Urinary bladder (tissue), 4 donors: ENCODE data around the gene SIGLEC1. TPM values are rescaled to one million over a fixed set of nuclear protein-coding genes. Genes with fewer than 3 reads are reported as not detected.

ENCODE experiments used
- DNase-seq: peaks from one replicate; pipeline ENCODE4 v3.0.0-alpha.2; 2015; ENCODE audit errors: extremely low spot score
- H3K27ac ChIP-seq: one replicate; pipeline ENCODE4 v1.5.1; 2013; ENCODE audit warnings: low read depth, mild to moderate bottlenecking, moderate library complexity
- H3K36me3 ChIP-seq: one replicate; pipeline ENCODE4 v1.6.1; 2013; ENCODE audit warnings: mild to moderate bottlenecking, moderate library complexity; ENCODE audit not compliant: insufficient read depth
- H3K4me1 ChIP-seq: one replicate; pipeline ENCODE4 v1.6.1; 2013; ENCODE audit warnings: mild to moderate bottlenecking, moderate library complexity; ENCODE audit not compliant: insufficient read depth
- H3K4me3 ChIP-seq: one replicate; pipeline ENCODE4 v1.5.1; 2013; ENCODE audit warnings: low read depth, low read length
- WGBS: extraction: QIAGEN DNeasy Blood & Tissue Kit; methylation state at CpG from one replicate; pipeline ENCODE4 v1.1.7; 2013; 5-methylcytosine and 5-hydroxymethylcytosine counted together
- polyA plus RNA-seq: library from polyadenylated mRNA; stranded (reverse); fragments of 200-250 nt; gene quantifications from one replicate; pipeline ENCODE4 v1.2.3, GENCODE V29; 2013
- total RNA-seq: library from RNA; depleted of rRNA; stranded (reverse); fragments of >200 nt; gene quantifications from one replicate; pipeline ENCODE4 v1.2.3, GENCODE V29; 2014
- donor health status: healthy with polysubstance abuse.
- donor health status: healthy.

SIGLEC1 gene
- total and polyA plus RNA-seq, 2 donors, result 3.2 to 7.6 TPM

DNA sequence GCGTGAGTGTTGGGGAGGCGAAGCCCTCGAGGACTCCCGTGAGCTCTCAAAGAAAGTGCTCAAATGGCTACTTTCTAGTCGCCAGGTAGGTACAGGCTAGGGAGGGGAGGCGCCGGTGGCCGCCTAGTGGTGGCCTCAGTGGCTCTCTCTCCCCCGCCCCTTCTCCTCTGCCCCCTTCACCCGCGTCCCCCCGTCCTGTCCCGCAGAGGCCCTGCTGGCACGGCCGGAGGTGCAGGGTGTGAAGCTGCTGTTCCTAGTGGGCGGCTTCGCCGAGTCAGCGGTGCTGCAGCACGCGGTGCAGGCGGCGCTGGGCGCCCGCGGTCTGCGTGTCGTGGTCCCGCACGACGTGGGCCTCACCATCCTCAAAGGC lies 38.9 kb upstream of the SIGLEC1 start:
- H3K36me3 ChIP-seq, result no peaks in the 10 kb centered on the region
- H3K4me1 ChIP-seq, result no peaks in the 10 kb centered on the region
- no peak overlapping the region for H3K27ac ChIP-seq
- no peak overlapping the region for H3K4me3 ChIP-seq
- 84% methylated on average over 31 of the region's 31 CpGs for WGBS
- DNase-seq, result no peak

DNA sequence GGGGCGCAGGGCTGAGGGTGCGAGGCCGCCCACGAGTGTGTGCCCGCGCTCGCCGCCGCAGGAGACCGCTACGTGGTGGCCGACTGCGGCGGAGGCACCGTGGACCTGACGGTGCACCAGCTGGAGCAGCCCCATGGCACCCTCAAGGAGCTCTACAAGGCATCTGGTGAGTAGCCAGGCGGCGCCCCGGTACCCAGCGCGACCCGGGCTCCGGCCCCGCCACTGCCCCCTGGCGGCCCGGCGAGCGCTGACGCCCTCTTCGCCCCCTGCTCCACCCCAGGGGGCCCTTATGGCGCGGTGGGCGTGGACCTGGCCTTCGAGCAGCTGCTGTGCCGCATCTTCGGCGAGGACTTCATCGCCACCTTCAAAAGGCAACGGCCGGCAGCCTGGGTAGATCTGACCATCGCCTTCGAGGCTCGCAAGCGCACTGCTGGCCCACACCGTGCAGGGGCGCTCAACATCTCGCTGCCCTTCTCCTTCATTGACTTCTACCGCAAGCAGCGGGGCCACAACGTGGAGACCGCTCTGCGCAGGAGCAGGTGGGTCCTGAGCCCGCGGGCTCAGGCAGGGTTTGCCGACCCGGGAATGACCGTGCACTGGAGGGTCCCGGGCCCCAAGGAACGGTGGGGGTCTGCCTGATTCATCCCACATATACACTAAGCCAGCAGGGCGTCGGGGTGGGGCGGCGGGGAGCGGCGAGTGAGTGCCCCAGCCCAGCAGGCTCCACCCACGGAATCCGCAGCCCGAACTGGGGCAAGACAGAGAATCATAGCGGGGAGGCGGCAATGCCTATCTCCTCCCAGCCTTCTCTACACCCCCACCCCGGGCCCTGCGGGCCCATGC lies 37.5 kb upstream of the SIGLEC1 start:
- H3K4me3 ChIP-seq, result no peak overlapping the region

DNA sequence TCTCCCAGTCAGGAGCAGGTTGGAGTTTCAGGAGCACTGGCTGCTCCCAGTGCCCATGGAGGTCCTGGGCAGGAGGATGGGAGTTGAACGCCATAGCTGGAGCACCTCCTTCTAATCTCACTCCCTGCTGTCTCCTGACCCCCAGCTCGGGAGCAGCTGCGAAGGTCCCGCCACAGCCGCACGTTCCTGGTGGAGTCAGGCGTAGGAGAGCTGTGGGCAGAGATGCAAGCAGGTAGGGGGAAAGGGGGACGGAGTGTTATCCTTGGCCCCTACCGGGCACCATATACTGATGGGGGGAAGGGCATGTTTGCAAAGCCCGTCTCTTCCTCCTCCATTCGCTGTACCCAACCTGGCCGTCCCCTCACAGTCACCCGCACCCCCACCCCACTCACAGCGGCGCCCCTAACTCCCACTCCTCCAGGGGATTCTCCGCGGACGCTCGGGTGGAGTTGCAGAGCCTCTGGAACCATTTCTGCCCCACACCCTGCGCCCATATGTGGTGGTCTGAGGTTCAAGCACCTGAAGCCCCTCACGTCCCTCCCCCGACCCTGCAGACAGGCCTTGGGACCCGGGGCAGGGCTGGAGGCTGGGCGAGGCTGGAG lies 36.8 kb upstream of the SIGLEC1 start:
- 82% methylated on average over 24 of the region's 24 CpGs for WGBS
- H3K4me3 ChIP-seq, result no peak overlapping the region
- no peak for DNase-seq
- H3K36me3 ChIP-seq, result no peaks in the 10 kb centered on the region
- H3K27ac ChIP-seq, result no peak overlapping the region
- H3K4me1 ChIP-seq, result no peaks in the 10 kb centered on the region

More for the DNA sequence above, 37.5 kb upstream of the SIGLEC1 start:
- no peak overlapping the region for H3K27ac ChIP-seq
- 63% methylated on average over 72 of the region's 72 CpGs for WGBS
- no peak for DNase-seq
- no peaks in the 10 kb centered on the region for H3K36me3 ChIP-seq
- H3K4me1 ChIP-seq, result no peaks in the 10 kb centered on the region

DNA sequence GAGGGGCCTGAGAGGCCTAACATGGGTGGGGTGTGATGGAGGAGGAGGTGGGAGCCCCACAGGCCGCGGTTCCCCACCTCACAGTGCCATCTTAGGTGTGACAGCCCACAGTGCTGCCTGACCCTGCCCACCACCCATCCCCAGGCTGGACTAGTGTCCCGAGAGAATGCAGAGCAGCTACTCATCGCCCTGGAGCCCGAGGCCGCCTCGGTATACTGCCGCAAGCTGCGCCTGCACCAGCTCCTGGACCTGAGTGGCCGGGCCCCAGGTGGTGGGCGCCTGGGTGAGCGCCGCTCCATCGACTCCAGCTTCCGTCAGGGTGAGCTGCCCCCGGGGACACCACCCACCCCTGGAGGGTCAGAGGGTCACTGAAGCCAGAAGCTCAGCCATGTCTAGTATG lies 35.7 kb upstream of the SIGLEC1 start:
- Histone ChIP-seq H3K27ac (no peak overlapping the region), H3K4me3 (no peak overlapping the region), H3K4me1 (no peaks in the 10 kb centered on the region), H3K36me3 (no peaks in the 10 kb centered on the region)
- no peak for DNase-seq
- 92% methylated on average over 16 of the region's 16 CpGs for WGBS

DNA sequence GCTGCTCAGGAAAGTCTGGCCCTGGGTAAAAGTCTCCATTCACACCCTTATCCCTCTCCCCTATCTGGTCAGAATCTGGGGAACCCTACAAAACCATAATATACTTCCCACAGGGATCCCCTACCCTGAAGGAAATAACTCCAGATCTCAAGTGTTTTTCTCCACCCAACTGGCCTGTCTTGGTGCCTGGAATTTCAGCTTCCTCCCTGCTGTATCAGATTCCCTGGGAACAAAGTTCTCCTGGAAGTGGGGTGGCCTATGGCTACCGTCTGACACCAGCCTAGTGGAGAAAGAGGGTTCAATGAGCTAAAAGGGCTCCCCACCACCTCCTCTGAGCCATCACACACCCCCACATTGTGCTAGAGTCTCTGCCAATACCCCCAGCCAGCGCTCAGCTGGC lies 35.1 kb upstream of the SIGLEC1 start:
- Histone ChIP-seq H3K36me3 (no peaks in the 10 kb centered on the region), H3K4me1 (no peaks in the 10 kb centered on the region), H3K27ac (no peak overlapping the region), H3K4me3 (no peak overlapping the region)
- no peak for DNase-seq
- 87% methylated on average over 2 of the region's 2 CpGs for WGBS

DNA sequence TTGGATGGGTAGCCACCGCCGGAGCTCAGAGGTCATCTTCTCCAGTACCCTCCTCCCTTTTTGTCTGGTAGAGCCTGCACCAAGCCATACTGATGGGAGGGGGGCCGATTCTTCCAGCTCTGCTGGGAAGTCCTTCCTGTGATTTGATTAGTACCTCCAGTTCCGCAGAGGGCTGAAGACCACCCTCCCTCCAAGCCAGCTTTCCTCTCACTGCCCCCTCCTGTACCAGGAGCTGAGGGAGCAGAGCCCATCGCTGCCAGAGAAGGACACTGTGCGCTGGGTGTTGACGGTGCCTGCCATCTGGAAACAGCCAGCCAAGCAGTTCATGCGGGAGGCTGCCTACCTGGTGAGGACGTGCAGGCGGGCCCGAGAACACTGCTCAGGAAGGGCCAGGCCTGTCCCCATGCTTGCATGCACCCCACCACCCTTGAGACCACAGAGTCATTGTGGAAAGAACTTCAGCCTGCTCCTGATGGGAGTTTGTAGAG lies 33.3 kb upstream of the SIGLEC1 start:
- Histone ChIP-seq H3K27ac (no peak overlapping the region), H3K36me3 (no peaks in the 10 kb centered on the region), H3K4me3 (no peak overlapping the region), H3K4me1 (no peaks in the 10 kb centered on the region)
- no peak for DNase-seq
- WGBS, result 77% methylated on average over 11 of the region's 11 CpGs

DNA sequence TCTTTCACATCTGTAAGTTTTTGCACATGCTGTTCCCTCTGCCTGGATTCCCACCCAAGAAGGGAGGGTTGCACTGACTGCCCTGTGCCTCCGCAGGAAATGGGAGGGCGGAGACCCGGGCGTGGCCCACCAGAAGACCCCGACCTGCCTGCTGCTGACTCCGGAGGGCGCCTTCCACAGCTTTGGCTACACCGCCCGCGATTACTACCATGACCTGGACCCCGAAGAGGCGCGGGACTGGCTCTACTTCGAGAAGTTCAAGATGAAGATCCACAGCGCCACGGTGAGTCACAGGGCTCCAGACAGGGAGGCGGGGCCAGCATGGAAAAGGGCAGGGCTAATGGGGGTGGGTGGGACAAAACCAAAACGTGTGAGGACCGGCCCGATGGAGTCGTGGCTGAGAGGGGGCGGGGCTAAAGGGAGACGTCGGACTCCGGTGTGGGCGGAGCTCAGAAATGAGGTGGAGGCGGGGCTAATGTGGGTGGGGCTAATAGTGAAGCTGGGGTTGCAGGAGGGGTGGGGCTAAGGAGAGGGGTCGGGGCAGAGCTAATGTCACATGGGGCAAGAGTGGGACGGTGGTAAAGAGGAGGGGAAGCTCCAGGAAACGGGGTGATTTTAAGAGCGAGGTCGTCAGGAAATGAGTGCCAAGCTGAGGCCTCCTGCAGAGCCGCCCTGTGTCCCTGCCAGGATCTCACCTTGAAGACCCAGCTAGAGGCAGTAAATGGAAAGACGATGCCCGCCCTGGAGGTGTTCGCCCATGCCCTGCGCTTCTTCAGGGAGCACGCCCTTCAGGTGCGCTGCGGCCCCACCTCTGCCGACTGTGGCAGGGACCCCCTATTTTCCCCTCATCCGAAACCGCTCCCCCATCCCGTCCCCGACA lies 32.6 kb upstream of the SIGLEC1 start:
- no peaks in the 10 kb centered on the region for H3K36me3 ChIP-seq
- H3K27ac ChIP-seq, result no peak overlapping the region
- no peak for DNase-seq
- H3K4me3 ChIP-seq, result no peak overlapping the region
- 47% methylated on average over 45 of the region's 45 CpGs for WGBS
- no peaks in the 10 kb centered on the region for H3K4me1 ChIP-seq

DNA sequence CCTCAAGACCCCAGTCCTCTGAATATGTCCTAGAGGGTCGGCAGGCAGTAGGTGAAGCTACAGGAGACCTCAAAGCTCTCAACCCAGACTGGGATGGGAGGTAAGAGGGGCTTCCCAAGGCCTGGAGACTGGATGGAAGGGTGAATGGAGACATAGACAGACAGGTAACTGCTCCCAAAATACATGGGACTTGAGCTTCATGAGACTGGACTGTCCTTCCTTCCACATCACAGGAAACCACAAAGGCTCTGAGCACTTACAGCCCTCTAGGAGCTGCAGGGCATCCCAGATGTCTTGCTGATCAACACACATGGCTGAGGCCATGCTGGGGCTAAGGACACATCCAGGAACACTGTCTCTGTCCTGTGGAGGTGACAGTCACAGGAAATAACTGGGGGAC lies 31.6 kb upstream of the SIGLEC1 start:
- 95% methylated on average over 1 of the region's 1 CpG for WGBS
- no peak for DNase-seq
- H3K36me3 ChIP-seq, result no peaks in the 10 kb centered on the region
- no peak overlapping the region for H3K4me3 ChIP-seq
- H3K27ac ChIP-seq, result no peak overlapping the region
- H3K4me1 ChIP-seq, result no peaks in the 10 kb centered on the region

DNA sequence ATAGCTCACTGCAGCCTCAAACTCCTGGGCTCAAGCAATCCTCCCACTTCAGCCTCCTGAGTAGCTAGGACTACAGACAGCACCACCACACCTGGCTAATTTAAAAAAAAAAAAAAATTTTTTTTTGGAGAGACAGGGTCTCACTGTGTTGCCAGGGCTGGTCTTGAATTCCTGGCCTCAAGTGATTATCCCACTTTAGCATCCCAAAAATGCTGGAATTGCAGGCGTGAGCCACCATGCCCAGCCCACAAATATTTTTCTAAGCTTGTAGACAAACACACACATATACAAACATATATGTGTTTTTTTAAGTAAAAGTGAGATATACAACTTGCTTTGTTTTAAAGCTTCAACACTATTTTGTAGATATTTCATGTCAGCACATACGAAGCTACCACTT lies 30.9 kb upstream of the SIGLEC1 start:
- DNase-seq, result no peak
- WGBS, result 73% methylated on average over 2 of the region's 2 CpGs
- Histone ChIP-seq H3K27ac (no peak overlapping the region), H3K36me3 (no peaks in the 10 kb centered on the region), H3K4me1 (no peaks in the 10 kb centered on the region), H3K4me3 (no peak overlapping the region)

DNA sequence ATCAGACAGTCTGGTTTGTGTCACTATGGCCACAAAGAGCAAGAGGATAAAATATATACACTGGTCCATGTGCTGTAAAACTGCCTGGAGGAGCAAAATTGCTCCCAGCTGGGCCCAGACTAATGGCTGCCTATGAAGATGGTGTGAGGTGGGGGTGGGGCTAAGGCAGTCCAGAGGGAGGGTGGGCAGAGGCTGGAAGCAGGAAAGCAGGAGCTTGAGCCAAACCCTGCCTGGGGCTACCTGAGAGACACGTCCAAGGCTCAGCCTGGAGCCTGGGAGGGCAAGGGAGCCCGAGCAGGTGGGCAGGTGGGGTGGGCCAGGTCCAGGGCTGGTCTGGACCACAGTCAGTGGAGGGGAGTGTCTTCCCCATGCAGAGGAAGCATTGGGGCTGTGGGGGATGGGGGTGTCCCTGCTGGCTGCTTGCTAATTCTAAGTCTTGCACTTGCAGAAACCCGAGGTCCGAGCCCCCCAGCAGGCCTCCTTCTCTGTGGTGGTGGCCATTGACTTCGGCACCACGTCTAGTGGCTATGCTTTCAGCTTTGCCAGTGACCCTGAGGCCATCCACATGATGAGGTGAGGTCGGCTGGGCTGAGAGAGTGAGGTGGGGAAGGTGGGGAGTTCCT lies 29.5 kb upstream of the SIGLEC1 start:
- Histone ChIP-seq H3K4me3 (no peak overlapping the region), H3K27ac (no peak overlapping the region), H3K4me1 (no peaks in the 10 kb centered on the region), H3K36me3 (no peaks in the 10 kb centered on the region)
- no peak for DNase-seq
- WGBS, result 75% methylated on average over 7 of the region's 7 CpGs

DNA sequence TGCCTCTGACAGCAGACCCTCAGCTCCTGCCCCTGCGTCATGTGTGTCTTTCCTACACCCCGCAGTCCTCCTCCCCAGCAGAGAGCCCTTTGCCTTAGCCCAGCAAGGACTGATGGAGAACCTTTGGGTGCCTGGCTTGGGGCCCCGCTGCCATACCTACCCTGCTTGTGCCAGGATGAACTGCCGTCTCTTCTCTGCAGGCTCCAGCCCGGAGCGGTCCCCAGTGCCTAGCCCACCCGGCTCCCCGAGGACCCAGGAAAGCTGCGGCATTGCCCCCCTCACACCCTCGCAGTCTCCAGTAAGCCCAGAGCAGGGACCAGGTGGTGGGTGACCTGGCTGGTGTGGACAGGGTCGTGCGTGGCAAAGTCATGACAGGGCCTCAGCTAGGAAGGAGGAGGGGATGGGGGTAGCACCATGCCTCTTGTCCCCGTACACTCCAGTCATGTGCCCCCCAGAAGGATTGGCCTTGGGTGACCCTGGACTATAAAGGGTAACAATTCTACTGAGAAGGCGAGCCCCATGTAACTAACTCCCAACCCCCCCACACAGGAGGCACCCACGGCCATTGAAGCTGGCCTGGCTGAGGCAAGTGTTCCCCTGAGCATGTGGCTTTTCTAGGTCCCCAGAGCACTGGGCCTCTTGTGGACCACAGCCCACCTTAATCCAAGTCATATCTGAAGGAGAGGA lies 28.4 kb upstream of the SIGLEC1 start:
- H3K27ac ChIP-seq, result no peak overlapping the region

DNA sequence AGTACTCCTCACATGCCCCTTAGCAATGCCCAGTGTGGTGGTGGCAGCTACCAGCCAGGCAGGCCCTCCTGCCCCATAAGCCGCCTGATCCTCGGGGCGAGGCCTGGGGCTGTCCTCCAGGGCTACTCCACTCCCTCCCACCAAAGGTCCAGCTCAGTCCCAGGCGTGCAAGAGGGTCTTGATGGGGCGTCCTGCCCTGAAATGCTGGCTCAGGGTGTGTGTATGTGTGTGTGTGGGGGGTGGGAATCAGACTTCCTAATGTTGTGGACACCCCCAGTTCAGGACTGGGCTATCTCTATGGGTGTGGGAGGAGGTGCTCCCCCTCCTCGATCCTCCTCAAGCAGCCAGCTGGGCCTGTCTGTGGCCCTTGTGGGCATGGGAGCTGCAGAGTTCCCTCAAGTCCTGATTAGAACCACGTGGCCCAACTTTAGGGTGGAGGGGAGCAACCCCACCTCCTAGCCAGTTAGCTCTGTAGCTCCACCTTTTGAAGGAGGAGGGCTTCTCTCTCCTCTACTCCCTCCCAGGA lies 27.6 kb upstream of the SIGLEC1 start:
- Histone ChIP-seq H3K4me1 (no peaks in the 10 kb centered on the region), H3K36me3 (no peaks in the 10 kb centered on the region), H3K27ac (no peak overlapping the region), H3K4me3 (no peak overlapping the region)
- 75% methylated on average over 7 of the region's 7 CpGs for WGBS
- no peak for DNase-seq

More for the DNA sequence above, 28.4 kb upstream of the SIGLEC1 start:
- Histone ChIP-seq H3K4me1 (no peaks in the 10 kb centered on the region), H3K36me3 (no peaks in the 10 kb centered on the region), H3K4me3 (no peak overlapping the region)
- no peak for DNase-seq
- 92% methylated on average over 15 of the region's 15 CpGs for WGBS
